B cell (primary cell): ENCODE results near the gene LRRC66. TPM values are rescaled to one million over a fixed set of nuclear protein-coding genes. Genes with fewer than 3 reads are reported as not detected.

Source experiments
- ATAC-seq: fragments of 200-7000 bp; cut with Tn5 transposase; one replicate; pipeline ENCODE4 v1.10.0; 2021; ENCODE audit warnings: low read depth, mild to moderate bottlenecking, moderate number of reproducible peaks, moderate library complexity
- CTCF ChIA-PET: fragments of 350-600 bp; sonication (Branson Sonifier 250); formaldehyde crosslinking; loops from one replicate; lab custom pipeline; 2021; ENCODE audit warnings: antibody characterized with exemption, inconsistent platforms; lab: Charles Lee
- POLR2A ChIA-PET: fragments of 350-600 bp; sonication (Branson Sonifier 250); formaldehyde crosslinking; loops from one replicate; lab custom pipeline; 2021; ENCODE audit warnings: antibody characterized with exemption; lab: Charles Lee
- DNase-seq: peaks from one replicate; pipeline ENCODE4 v3.0.0; 2013
- H2AFZ ChIP-seq: 2 replicates; pipeline ENCODE4 v1.6.1; 2012; ENCODE audit warnings: mild to moderate bottlenecking, low read depth, low read length; ENCODE audit not compliant: insufficient read depth, poor library complexity, severe bottlenecking
- H3K27ac ChIP-seq, 2 donors: 1 replicate in 1 of 2; 2 replicates in 1 of 2; pipeline ENCODE4 v1.5.1; 2012 to 2013; ENCODE audit warnings: low read length in 2 of 2, mild to moderate bottlenecking in 2 of 2, moderate library complexity in 1 of 2
- H3K27me3 ChIP-seq, 4 experiments: fragments of 200-600 bp in 1 of 4; sonication (generic) in 1 of 4; replicated peaks in 1 of 4; 1 replicate in 2 of 4; 2 replicates in 2 of 4; pipeline versions ENCODE4 v1.6.1 to v1.7.0; 2013 to 2016; ENCODE audit warnings: low read length in 3 of 4, mild to moderate bottlenecking in 2 of 4, mixed read lengths in 1 of 4, moderate library complexity in 1 of 4; ENCODE audit not compliant: insufficient read depth in 4 of 4, control insufficient read depth in 3 of 4; ENCODE audit errors: control extremely low read depth in 1 of 4
- H3K36me3 ChIP-seq, 2 experiments: replicated peaks in 1 of 2; 1 replicate in 1 of 2; 2 replicates in 1 of 2; pipeline versions ENCODE4 v1.6.1 to v1.7.1; 2013; ENCODE audit warnings: low read length in 1 of 2; ENCODE audit not compliant: insufficient read depth in 2 of 2, control insufficient read depth in 1 of 2; ENCODE audit errors: control extremely low read depth in 1 of 2, extremely low read depth in 1 of 2
- H3K4me1 ChIP-seq, 2 donors: fragments of 200-600 bp in 1 of 2; sonication (generic) in 1 of 2; 1 replicate in 1 of 2; 2 replicates in 1 of 2; pipeline versions ENCODE4 v1.5.1 to v1.6.1; 2013 to 2017; ENCODE audit warnings: low read length in 2 of 2; ENCODE audit not compliant: control insufficient read depth in 2 of 2, insufficient read depth in 2 of 2
- H3K4me2 ChIP-seq: replicated peaks from 2 replicates; pipeline ENCODE3; 2012; ENCODE audit warnings: mild to moderate bottlenecking, low read depth, low read length; ENCODE audit not compliant: poor library complexity, severe bottlenecking
- H3K4me3 ChIP-seq, 5 experiments: fragments of 200-600 bp in 1 of 5; sonication (generic) in 1 of 5; 1 replicate in 3 of 5; 2 replicates in 2 of 5; pipeline versions ENCODE4 v1.5.1 to v1.7.0; 2011 to 2016; ENCODE audit warnings: low read length in 4 of 5, mild to moderate bottlenecking in 4 of 5, low read depth in 2 of 5, control low read depth in 1 of 5, moderate library complexity in 1 of 5; ENCODE audit not compliant: insufficient read depth in 1 of 5; ENCODE audit errors: control extremely low read depth in 1 of 5, extremely low read depth in 1 of 5
- H3K79me2 ChIP-seq: fragments of 200-600 bp; sonication (generic); one replicate; pipeline ENCODE4 v1.6.0; 2016; ENCODE audit warnings: low read length; ENCODE audit not compliant: control insufficient read depth, insufficient read depth
- H3K9ac ChIP-seq: fragments of 200-600 bp; sonication (generic); 2 replicates; pipeline ENCODE4 v1.6.1; 2017; ENCODE audit warnings: mild to moderate bottlenecking, low read length, moderate library complexity
- H3K9me3 ChIP-seq, 3 donors: one replicate each; pipeline versions ENCODE4 v1.6.1 to v1.7.1; 2013; ENCODE audit warnings: low read length in 2 of 3; ENCODE audit not compliant: control insufficient read depth in 2 of 3, insufficient read depth in 1 of 3; ENCODE audit errors: control extremely low read depth in 1 of 3
- H4K20me1 ChIP-seq: 2 replicates; pipeline ENCODE4 v1.6.0; 2012; ENCODE audit warnings: mild to moderate bottlenecking, low read length; ENCODE audit not compliant: insufficient read depth, control insufficient read depth, poor library complexity, severe bottlenecking
- H3K27ac Mint-ChIP-seq: one replicate; pipeline ENCODE4 v1.8.0; 2021; ENCODE audit warnings: mixed read lengths
- H3K27me3 Mint-ChIP-seq: one replicate; pipeline ENCODE4 v1.8.0; 2021; ENCODE audit warnings: mixed read lengths
- H3K4me1 Mint-ChIP-seq: one replicate; pipeline ENCODE4 v1.8.0; 2021; ENCODE audit warnings: mixed read lengths
- H3K4me3 Mint-ChIP-seq: one replicate; pipeline ENCODE4 v1.8.0; 2021; ENCODE audit warnings: mixed read lengths
- H3K9me3 Mint-ChIP-seq: one replicate; pipeline ENCODE4 v1.8.0; 2022; ENCODE audit warnings: mixed read lengths; ENCODE audit not compliant: insufficient read depth
- EZH2 ChIP-seq: IDR thresholded peaks from 2 replicates; pipeline ENCODE4 v1.6.1; 2012; ENCODE audit warnings: borderline replicate concordance, low read depth, mild to moderate bottlenecking, moderate library complexity, low read length; ENCODE audit not compliant: insufficient read depth, poor library complexity, severe bottlenecking
- WGBS: methylation state at CpG from one replicate; pipeline ENCODE4 v1.1.5; 2013; ENCODE audit warnings: missing lambda C conversion rate; ENCODE audit not compliant: insufficient coverage; 5-methylcytosine and 5-hydroxymethylcytosine counted together
- intact Hi-C: fragments of 100-400 bp; cut with micrococcal nuclease; formaldehyde crosslinking; loops from one replicate; pipeline ENCODE4 v1.10.0; 2022
- polyA plus RNA-seq: library from polyadenylated mRNA; depleted of rRNA; stranded (reverse); fragments of >200 nt; gene quantifications from 2 replicates; pipeline ENCODE4 v1.2.3, GENCODE V29; 2012
- total RNA-seq, 2 donors: library from RNA; stranded (reverse); fragments of 120-200 nt in 1 of 2; gene quantifications; 1 replicate in 1 of 2; 2 replicates in 1 of 2; pipeline versions ENCODE4 v1.2.3 to v1.2.4, GENCODE V29; 2013 to 2022
- TF ChIP-seq, protein P1 (sequence below): fragments of 200-600 bp; IDR thresholded peaks from one replicate; pipeline ENCODE4 v1.8.0; 2022; ENCODE audit warnings: antibody characterized with exemption, mild to moderate bottlenecking

The LRRC66 gene
- total and polyA plus RNA-seq, 2 donors (not counting 1 experiment from before 2014, with no cell fraction given): 0.37 to 0.44 TPM

DNA sequence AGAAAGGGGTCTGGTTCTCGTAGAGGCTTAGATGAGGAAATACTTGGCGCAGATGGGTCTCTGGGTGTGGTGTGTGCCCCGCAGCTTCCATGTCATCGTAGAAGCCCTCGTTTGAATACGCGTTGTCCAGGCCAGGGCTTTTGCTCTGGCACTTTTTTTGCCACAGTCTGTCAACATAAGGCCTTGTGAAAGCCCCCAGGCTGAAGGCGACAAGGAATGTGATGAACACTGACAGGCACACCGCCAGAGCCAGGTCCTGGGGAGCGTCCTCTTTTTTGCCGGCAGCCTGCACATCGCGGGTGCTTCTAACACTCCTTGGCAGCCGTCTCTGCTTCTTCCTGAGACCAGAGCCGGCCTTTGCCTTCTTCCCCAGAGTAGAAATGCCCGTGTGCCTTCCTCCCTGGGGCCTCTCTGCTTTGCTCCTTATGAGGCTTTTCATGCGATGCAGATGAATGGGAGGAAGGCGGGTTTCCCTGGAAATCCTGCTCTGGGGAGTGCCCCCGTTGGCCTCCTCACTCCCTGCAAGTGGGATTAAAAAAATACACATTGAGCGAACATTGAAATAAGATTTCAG lies 24.4 kb downstream of the LRRC66 start:
- Histone ChIP-seq H2AFZ (no peak overlapping the region), H3K4me1 (no peaks in the 10 kb centered on the region), H3K27ac (no peak overlapping the region), H3K4me3 (no peak overlapping the region), H3K27me3 (no peaks in the 10 kb centered on the region), H3K4me2 (no peak overlapping the region), H3K79me2 (no peaks in the 10 kb centered on the region), H4K20me1 (no peaks in the 10 kb centered on the region), H3K9ac (no peak overlapping the region), H3K9me3 (peaks cover 0 to 6% (median 0%) of the 10 kb centered on the region in 3 donors), H3K36me3 (no peaks in the 10 kb centered on the region)
- 78% methylated on average over 17 of the region's 20 CpGs for WGBS
- Mint-ChIP-seq H3K4me3 (no peak overlapping the region), H3K9me3 (no peaks in the 10 kb centered on the region), H3K27ac (no peak overlapping the region), H3K27me3 (peaks cover 3% of the 10 kb centered on the region), H3K4me1 (no peaks in the 10 kb centered on the region)
- CTCF ChIA-PET: no interaction called here
- DNase-seq: no peak
- TF ChIP-seq, protein P1, sequence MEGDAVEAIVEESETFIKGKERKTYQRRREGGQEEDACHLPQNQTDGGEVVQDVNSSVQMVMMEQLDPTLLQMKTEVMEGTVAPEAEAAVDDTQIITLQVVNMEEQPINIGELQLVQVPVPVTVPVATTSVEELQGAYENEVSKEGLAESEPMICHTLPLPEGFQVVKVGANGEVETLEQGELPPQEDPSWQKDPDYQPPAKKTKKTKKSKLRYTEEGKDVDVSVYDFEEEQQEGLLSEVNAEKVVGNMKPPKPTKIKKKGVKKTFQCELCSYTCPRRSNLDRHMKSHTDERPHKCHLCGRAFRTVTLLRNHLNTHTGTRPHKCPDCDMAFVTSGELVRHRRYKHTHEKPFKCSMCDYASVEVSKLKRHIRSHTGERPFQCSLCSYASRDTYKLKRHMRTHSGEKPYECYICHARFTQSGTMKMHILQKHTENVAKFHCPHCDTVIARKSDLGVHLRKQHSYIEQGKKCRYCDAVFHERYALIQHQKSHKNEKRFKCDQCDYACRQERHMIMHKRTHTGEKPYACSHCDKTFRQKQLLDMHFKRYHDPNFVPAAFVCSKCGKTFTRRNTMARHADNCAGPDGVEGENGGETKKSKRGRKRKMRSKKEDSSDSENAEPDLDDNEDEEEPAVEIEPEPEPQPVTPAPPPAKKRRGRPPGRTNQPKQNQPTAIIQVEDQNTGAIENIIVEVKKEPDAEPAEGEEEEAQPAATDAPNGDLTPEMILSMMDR: no peak
- no peak for TF ChIP-seq EZH2
- POLR2A ChIA-PET: no interaction called here
- intact Hi-C loops: no loop called here
- no peak for ATAC-seq

DNA sequence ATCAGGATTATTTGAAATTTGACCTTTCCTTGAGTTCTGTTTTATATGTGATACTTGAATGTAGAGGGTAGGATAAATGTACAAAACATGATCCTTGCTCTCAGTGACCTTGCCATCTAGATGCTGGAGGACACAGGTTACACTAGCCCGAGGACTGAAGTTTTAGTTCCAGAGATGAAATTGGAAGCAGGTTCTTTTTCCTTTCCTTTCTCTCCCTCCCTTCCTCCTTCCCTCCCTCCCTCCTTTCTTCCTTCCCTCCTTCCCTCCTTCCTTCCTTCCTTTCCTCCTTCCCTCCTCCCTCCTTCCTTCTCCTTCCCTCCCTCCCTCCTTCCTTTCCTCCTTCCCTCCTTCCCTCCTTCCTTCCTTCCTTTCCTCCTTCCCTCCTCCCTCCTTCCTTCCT lies 54.3 kb downstream of the LRRC66 start:
- ChIA-PET POLR2A (no interaction called here), CTCF (no interaction called here)
- no peak overlapping the region for H3K27ac ChIP-seq
- TF ChIP-seq EZH2: no peak
- TF ChIP-seq, protein P1: no peak
- no peak overlapping the region for H3K4me3 Mint-ChIP-seq
- no peaks in the 10 kb centered on the region for H3K27me3 ChIP-seq
- no peak for DNase-seq
- no CpG with 5 or more reads among the region's 1 CpG for WGBS
- H3K4me1 Mint-ChIP-seq: no peaks in the 10 kb centered on the region
- no peak for ATAC-seq
- H3K4me3 ChIP-seq: no peak overlapping the region
- H3K4me2 ChIP-seq: no peak overlapping the region
- H3K9me3 Mint-ChIP-seq: peaks cover 3% of the 10 kb centered on the region
- H3K4me1 ChIP-seq: no peaks in the 10 kb centered on the region
- H3K27me3 Mint-ChIP-seq: no peaks in the 10 kb centered on the region
- H4K20me1 ChIP-seq: no peaks in the 10 kb centered on the region
- no peaks in the 10 kb centered on the region for H3K79me2 ChIP-seq
- no peaks in the 10 kb centered on the region for H3K36me3 ChIP-seq
- intact Hi-C loops: no loop called here
- H2AFZ ChIP-seq: no peak overlapping the region
- H3K9me3 ChIP-seq: peaks cover 0 to 4% (median 0%) of the 10 kb centered on the region in 3 donors
- no peak overlapping the region for H3K27ac Mint-ChIP-seq
- H3K9ac ChIP-seq: no peak overlapping the region
